Effector memory CD8-positive, alpha-beta T cell (primary cell): ENCODE data around the gene DGCR8.
A peak's percentile ranks its signal among the peaks of the same experiment; 100 is the strongest.

Experiments used
- ATAC-seq: fragments of 150-1000 bp; cut with Tn5 transposase; replicated peaks from 2 replicates; pipeline ENCODE4 v1.10.0; 2021; ENCODE audit warnings: mild to moderate bottlenecking, moderate library complexity
- DNase-seq, 3 experiments: peaks; one replicate each; pipeline ENCODE4 v3.0.0; 2021
- H3K27ac Mint-ChIP-seq, 2 donors: one replicate each; pipeline ENCODE4 v1.8.0; 2022; ENCODE audit warnings: mild to moderate bottlenecking in 2 of 2, mixed read lengths in 2 of 2, moderate library complexity in 2 of 2
- H3K27me3 Mint-ChIP-seq, 2 donors: one replicate each; pipeline ENCODE4 v1.8.0; 2022; ENCODE audit warnings: mixed read lengths in 2 of 2
- H3K36me3 Mint-ChIP-seq: one replicate; pipeline ENCODE4 v1.8.0; 2022; ENCODE audit warnings: mild to moderate bottlenecking, moderate library complexity, mixed read lengths; ENCODE audit not compliant: insufficient read depth
- H3K4me1 Mint-ChIP-seq, 2 donors: one replicate each; pipeline ENCODE4 v1.8.0; 2022; ENCODE audit warnings: low read depth in 2 of 2, mixed read lengths in 2 of 2
- H3K4me3 Mint-ChIP-seq, 2 donors: one replicate each; pipeline ENCODE4 v1.8.0; 2022; ENCODE audit warnings: mild to moderate bottlenecking in 2 of 2, mixed read lengths in 2 of 2, moderate library complexity in 2 of 2
- H3K9me3 Mint-ChIP-seq, 2 donors: one replicate each; pipeline ENCODE4 v1.8.0; 2022; ENCODE audit warnings: mixed read lengths in 2 of 2

The DGCR8 gene

DNA sequence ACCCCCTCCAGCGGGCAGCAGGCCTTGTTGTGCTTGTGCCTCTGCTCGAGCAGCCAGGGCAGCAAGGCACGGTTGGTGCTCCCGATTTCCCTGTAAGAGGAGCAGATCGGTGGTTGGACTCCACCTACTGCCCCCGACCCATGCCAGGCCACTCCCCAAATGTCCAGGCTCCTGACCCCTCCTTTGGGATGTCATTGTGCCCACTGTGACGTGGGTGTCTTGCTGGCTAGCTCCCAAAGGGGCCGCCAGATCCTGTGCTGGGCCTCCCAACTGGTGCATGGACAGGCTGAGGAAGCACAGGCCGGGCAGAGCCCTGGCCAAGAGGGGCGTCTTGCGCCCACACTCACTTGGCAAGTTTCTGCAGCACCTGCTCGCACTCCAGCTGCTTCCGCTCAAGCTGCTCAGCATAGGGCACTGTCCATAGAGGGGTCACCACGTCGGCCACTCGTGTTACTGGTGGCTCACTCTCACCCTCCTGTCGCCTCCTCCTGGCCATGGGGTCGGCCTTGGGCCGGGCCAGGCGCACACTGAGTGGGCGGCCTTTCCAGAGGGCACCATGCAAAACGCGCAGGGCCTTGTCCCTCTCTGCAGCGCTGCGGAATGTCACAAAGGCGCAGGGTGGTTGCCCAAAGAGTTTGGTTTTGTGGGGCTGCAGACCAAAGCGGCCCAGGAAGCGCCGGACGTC is 35.8 kb downstream of the DGCR8 start, which contains the start of gene RANBP1:
TSS of gene RANBP1 (plus strand) at position 414 of the 685 bp plus-strand sequence. CDS start at position 495, 81 bp downstream.
- Mint-ChIP-seq H3K4me1 (peaks cover 20 to 30% of the 10 kb centered on the region in 2 donors), H3K9me3 (no peaks in the 10 kb centered on the region), H3K4me3 (peak within 1 kb of the TSS; percentile 83 to 86), H3K27me3 (no peaks in the 10 kb centered on the region), H3K36me3 (peaks cover 60% of the 10 kb centered on the region), H3K27ac (peak within 1 kb of the TSS; percentile 90 to 92)
- DNase-seq (no peak), ATAC-seq (no peak)

DNA sequence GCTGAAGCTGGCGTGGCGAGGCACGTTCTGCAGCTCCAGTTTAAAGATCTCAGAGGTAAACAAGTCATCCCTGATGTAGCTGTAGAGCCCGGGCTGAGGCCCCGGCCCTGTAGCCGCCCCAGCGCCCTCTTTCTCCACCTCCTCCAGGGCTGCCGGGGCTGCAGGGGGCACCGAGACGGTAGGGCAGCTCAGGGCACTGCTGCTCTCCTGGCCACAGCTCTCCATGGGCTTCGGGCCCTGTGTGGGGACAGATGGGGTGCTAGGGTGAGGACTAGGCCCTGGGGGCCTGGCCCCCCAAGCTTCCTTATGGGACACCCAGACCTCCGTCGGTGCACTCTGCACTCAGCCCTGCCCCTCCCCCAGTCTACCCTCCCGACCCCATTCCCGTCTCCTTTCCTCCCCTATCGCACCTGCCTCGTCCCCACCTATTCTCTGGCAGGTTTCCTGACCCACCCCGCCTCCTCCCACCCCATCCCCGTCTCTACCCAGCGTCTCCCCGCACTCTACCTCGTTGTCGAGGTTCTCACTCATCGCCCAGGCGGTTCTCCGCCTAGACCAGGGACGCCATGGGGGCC is 36.4 kb downstream of the DGCR8 start:
- peaks cover 56% of the 10 kb centered on the region for H3K36me3 Mint-ChIP-seq
- peaks cover 20 to 30% of the 10 kb centered on the region in 2 donors for H3K4me1 Mint-ChIP-seq

DNA sequence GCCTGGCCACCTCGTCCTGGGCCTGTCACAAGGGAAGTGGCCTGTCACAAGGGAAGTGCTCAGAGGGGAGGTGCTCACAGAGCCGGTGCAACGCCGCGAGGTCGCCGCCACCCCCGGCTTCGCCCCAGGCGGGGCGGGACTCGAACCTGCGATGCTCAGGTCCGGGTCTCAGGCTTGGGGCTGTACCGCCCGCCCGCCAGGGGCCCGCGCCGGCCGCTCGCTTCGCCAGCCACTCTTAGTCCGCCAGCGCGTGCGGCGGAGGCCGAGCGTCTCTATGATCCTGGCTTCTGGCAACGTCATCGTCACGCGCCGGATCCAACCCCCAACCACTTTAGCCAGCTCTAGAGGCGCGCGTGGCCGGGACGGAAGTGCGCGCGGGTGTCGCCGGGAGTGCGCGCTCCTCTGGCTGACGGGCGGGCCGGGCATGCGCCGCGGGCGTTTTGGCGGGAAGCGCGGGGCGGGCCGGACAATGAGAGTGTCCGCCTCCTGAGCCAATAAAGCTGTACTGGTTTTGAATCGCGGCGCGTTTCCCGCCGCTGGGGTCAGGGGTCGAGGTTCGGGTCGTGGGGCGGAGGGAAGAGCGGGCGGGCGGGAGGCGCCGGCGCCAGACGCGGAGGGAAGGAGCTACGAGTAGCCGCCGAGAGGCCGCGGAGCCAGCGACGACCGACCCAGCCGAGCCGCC is 37.1 kb downstream of the DGCR8 start, which contains the start of gene TRMT2A:
TSS of gene TRMT2A (minus strand) at position 276 of the 682 bp plus-strand sequence. CDS start 320 bp downstream, outside the sequence.
- DNase-seq = peak; percentile 93 to 94 (median 93)
- ATAC-seq = peak; percentile 79
- Mint-ChIP-seq H3K36me3 (peaks cover 63% of the 10 kb centered on the region), H3K4me1 (peaks cover 17 to 31% of the 10 kb centered on the region in 2 donors), H3K9me3 (no peaks in the 10 kb centered on the region), H3K27ac (peak within 1 kb of the TSS; percentile 90 to 92), H3K4me3 (peak within 1 kb of the TSS; percentile 83 to 86), H3K27me3 (no peaks in the 10 kb centered on the region)

More for the DNA sequence above, 36.4 kb downstream of the DGCR8 start:
- Mint-ChIP-seq H3K4me3 (peak overlapping the region; percentile 83 to 86), H3K27ac (peak overlapping the region; percentile 90 to 92), H3K27me3 (no peaks in the 10 kb centered on the region), H3K9me3 (no peaks in the 10 kb centered on the region)
- no peak for ATAC-seq
- no peak for DNase-seq

DNA sequence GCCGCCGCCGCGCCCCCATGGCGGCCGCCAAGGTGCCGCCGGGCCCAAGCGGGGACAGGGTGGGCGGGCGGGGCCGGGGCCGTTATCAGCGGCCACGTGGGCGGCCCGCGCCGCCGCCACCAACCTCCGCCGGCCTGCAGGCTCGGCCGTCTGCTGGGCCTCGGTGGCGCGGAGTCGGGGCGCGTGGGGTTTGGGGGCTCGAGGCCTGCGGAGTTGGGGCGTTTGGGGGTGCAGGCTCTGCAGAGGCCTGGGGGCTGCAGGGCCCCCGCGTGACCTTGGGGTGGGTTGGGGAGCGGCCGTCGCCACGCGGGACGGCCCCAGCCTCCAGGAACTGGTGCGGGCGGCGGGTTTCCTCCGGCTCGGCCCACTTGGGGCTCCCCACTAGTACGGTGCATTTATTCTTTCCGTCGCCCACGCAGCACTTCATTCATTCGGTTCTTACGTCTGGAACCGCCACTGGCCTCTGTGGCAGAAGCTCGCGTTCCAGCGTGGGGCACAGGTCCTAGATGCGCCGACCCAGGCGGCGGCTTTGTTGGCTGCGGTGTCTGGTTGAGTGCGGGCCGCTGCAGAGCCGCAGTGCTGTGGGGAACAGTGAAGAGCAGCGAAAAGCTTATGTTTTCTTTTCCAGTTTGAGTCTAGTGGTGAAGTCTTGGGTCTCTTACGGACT is 37.7 kb downstream of the DGCR8 start:
- H3K27me3 Mint-ChIP-seq = no peaks in the 10 kb centered on the region
- peaks cover 64% of the 10 kb centered on the region for H3K36me3 Mint-ChIP-seq
- peak; percentile 48 for ATAC-seq

DNA sequence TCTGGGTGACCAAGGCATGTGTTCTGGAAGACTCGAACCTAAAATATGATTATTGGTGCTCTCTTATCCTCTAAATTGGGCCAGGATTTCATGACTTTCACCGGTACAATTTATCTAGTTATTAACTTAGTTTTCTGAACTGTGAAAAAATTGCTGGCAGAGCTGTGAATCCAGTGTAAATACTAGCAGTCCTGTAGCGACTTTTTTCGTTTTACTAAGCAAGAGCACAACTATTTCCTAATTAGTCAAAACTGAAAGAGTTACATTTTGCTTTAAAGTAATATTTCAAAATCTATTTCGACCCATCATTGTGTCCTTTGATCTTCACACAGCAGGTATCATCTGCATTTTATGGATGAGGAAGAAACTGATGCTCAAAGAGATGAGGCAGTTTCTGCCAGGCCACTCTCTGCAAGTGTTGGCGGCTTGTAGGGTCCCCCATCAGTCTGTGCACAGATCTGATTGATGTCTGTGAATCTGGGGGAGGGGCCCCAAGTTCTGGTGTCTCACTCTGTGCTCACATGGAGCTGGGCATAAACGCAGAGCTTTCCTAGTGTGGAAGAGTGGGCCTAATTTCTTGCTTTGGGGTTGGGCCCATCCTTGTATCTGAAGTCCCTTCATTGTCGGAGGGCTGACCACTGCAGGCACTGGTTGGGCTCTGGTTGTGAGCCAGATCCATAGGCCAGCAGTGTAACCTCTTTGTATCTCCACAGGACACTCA is 38.4 kb downstream of the DGCR8 start:
- H3K27me3 Mint-ChIP-seq = no peaks in the 10 kb centered on the region
- ATAC-seq (no peak), DNase-seq (no peak)
- H3K4me1 Mint-ChIP-seq = peaks cover 22 to 38% of the 10 kb centered on the region in 2 donors
- peaks cover 64% of the 10 kb centered on the region for H3K36me3 Mint-ChIP-seq
- peak overlapping the region; percentile 90 to 92 for H3K27ac Mint-ChIP-seq
- peak overlapping the region; percentile 83 to 86 for H3K4me3 Mint-ChIP-seq
- peaks cover 0 to 2% of the 10 kb centered on the region in 2 donors for H3K9me3 Mint-ChIP-seq

More for the DNA sequence above, 37.7 kb downstream of the DGCR8 start:
- Mint-ChIP-seq H3K4me1 (peaks cover 17 to 34% of the 10 kb centered on the region in 2 donors), H3K27ac (peak overlapping the region; percentile 90 to 92), H3K9me3 (no peaks in the 10 kb centered on the region), H3K4me3 (peak overlapping the region; percentile 83 to 86)
- peak; percentile 44 to 51 (median 49) for DNase-seq

DNA sequence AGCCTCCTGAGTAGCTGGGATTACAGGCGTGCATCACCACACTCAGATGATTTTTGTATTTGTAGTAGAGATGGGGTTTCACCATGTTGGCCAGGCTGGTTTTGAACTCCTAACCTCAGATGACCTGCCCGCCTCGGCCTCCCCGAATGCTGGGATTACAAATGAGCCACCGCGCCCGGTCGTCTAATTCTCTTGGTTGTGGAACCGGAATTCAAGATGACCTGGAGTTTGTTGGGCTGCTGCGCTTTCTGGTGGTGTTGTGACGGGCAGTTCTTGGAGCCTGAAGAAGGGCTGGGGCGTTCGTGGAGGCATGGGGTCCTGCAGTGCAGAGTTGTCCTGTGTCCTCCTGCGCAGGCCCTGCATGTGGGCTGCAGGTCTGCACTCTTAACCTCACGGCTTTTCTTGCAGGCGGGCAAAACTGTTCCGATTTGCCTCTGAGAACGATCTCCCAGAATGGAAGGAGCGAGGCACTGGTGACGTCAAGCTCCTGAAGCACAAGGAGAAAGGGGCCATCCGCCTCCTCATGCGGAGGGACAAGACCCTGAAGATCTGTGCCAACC is 41.9 kb downstream of the DGCR8 start:
- Mint-ChIP-seq H3K4me3 (peak overlapping the region; percentile 50 to 56), H3K27me3 (no peaks in the 10 kb centered on the region), H3K36me3 (peaks cover 62% of the 10 kb centered on the region), H3K9me3 (peaks cover 0 to 2% of the 10 kb centered on the region in 2 donors), H3K4me1 (peaks cover 17 to 31% of the 10 kb centered on the region in 2 donors), H3K27ac (peak overlapping the region; percentile 91 to 95)
- DNase-seq = no peak
- no peak for ATAC-seq

GRCh38 chr22:20123366-20124082 is 43.5 kb downstream of the DGCR8 start:
- H3K4me3 Mint-ChIP-seq = peak overlapping the region; percentile 50 to 56
- H3K4me1 Mint-ChIP-seq = peaks cover 13 to 29% of the 10 kb centered on the region in 2 donors
- peaks cover 0 to 2% of the 10 kb centered on the region in 2 donors for H3K9me3 Mint-ChIP-seq
- DNase-seq = no peak
- ATAC-seq = peak; percentile 51
- H3K27ac Mint-ChIP-seq = peak overlapping the region; percentile 91 to 95
- H3K27me3 Mint-ChIP-seq = no peaks in the 10 kb centered on the region
- H3K36me3 Mint-ChIP-seq = peaks cover 62% of the 10 kb centered on the region

DNA sequence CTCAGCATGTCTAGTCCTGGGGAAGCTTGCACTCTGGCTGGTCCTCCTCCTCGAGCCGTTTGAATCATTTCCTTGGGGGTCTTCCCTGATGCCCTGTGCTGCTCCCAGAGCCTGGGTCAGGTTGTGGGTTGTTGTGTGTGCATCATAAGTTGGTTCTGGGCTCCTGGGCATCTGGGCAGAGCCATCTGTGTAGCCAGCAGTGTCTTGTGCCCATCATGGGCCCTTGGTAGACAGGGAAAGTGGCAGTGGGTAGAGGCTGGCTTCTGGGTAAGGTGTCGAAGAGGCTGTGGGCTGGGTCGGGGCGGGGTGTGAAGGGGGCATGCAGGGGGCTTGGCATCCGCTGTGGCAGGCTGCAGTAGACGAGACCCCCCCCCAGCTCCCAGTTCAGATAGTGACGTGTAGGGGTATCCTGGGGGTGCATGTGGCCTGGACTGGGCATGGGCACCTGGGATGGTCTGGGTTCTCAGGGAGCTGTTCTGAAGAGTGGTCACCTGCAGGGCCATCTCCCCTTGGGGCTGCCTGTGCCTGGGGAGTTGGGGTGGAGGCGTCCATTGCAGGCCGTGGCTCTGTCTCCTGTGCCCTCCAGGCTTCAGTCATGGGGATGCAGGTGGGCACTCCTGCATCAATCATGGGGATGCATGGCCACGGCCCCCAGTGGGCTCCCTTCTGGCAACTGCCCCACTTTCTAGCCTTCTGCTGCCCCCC is 44.2 kb downstream of the DGCR8 start:
- Mint-ChIP-seq H3K27ac (peak overlapping the region; percentile 65 to 95), H3K27me3 (no peaks in the 10 kb centered on the region), H3K4me1 (peaks cover 15 to 30% of the 10 kb centered on the region in 2 donors), H3K9me3 (peaks cover 0 to 2% of the 10 kb centered on the region in 2 donors), H3K4me3 (peak overlapping the region in 1 of 2 donors; percentile 31), H3K36me3 (peaks cover 58% of the 10 kb centered on the region)
- no peak for DNase-seq
- no peak for ATAC-seq

DNA sequence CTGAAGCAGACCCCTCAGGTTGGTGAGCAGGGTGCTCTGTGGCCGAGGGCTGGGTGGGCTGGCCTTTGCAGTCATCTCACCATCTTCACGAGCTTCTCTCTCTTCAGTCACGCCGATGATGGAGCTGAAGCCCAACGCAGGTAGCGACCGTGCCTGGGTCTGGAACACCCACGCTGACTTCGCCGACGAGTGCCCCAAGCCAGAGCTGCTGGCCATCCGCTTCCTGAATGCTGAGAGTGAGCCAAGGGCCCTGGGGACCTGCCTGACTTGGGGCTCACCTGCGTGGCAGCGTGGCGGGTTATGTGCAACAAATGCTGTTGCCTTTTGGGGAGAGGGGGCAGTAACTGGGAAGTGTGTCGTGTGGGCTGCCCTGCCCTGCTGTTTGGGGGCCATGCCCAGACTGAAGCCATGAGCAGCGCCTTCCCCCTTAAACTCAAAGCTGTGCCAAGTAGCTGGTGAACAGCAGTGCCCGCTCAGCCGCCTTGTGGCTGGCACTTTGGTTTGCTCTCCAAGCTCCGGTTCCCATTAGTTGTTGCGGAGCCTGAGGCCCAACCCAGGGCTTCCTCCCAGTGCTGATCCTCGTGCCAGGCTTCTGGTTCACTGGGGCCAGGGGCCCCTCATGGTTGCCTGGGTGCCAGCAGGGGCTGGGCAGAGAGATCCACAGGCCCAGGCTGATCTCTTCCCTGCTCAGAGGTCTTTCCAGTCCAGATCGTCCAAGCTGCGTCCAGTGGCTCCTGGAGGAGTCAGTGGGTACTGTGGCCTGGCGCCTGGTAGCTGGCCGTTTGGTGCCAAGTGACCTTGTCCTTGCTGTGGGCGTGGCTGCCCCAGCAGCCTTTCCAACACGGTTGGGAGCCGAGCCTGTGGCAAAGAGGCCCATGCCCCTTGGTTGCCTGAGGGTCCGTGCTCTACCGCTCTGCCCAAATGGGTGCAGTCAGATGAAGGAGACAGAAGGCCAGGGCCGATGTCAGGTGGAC is 45.4 kb downstream of the DGCR8 start:
- Mint-ChIP-seq H3K27me3 (no peaks in the 10 kb centered on the region), H3K27ac (no peak overlapping the region), H3K9me3 (peaks cover 0 to 2% of the 10 kb centered on the region in 2 donors), H3K4me1 (peaks cover 17 to 35% of the 10 kb centered on the region in 2 donors), H3K36me3 (peaks cover 52% of the 10 kb centered on the region), H3K4me3 (no peak overlapping the region)
- DNase-seq = no peak
- ATAC-seq = no peak

GRCh38 chr22:20126284-20127029 is 46.4 kb downstream of the DGCR8 start:
- Mint-ChIP-seq H3K9me3 (peaks cover 0 to 2% of the 10 kb centered on the region in 2 donors), H3K4me3 (no peak overlapping the region), H3K36me3 (peaks cover 54% of the 10 kb centered on the region), H3K27me3 (no peaks in the 10 kb centered on the region), H3K27ac (no peak overlapping the region), H3K4me1 (peaks cover 17 to 34% of the 10 kb centered on the region in 2 donors)
- ATAC-seq = no peak
- no peak for DNase-seq
